GM23248 (cell line): Measurements from ENCODE around the gene MVB12B. TPM values are rescaled to one million over a fixed set of nuclear protein-coding genes. Genes with fewer than 3 reads are reported as not detected.

Experiments
- DNase-seq: peaks from one replicate; pipeline ENCODE4 v3.0.0-alpha.2; 2015
- H2AFZ ChIP-seq: fragments of 200-600 bp; sonication (generic); 2 replicates; pipeline ENCODE4 v1.6.1; 2016; ENCODE audit warnings: antibody characterized with exemption
- H3F3A ChIP-seq: fragments of 200-600 bp; sonication (generic); 2 replicates; pipeline ENCODE4 v1.6.1; 2016; ENCODE audit warnings: mild to moderate bottlenecking, antibody characterized with exemption, mixed run types; ENCODE audit not compliant: insufficient read depth
- H3K27ac ChIP-seq: fragments of 200-600 bp; sonication (generic); 2 replicates; pipeline ENCODE4 v1.5.1; 2016; ENCODE audit warnings: mild to moderate bottlenecking
- H3K27me3 ChIP-seq: fragments of 200-600 bp; sonication (generic); replicated peaks from 2 replicates; pipeline ENCODE4 v1.6.1; 2016; ENCODE audit warnings: mild to moderate bottlenecking; ENCODE audit not compliant: insufficient read depth
- H3K36me3 ChIP-seq: fragments of 200-600 bp; sonication (generic); 2 replicates; pipeline ENCODE4 v1.6.1; 2016; ENCODE audit warnings: low read depth, mild to moderate bottlenecking
- H3K4me1 ChIP-seq: fragments of 200-600 bp; sonication (generic); 2 replicates; pipeline ENCODE4 v1.6.1; 2016; ENCODE audit warnings: mild to moderate bottlenecking; ENCODE audit not compliant: insufficient read depth
- H3K4me2 ChIP-seq: fragments of 200-600 bp; sonication (generic); one replicate; pipeline ENCODE4 v1.6.1; 2016; ENCODE audit warnings: mild to moderate bottlenecking; ENCODE audit not compliant: unreplicated experiment
- H3K4me3 ChIP-seq: fragments of 200-600 bp; sonication (generic); 2 replicates; pipeline ENCODE4 v1.5.1; 2016; ENCODE audit warnings: mild to moderate bottlenecking
- H3K79me2 ChIP-seq: fragments of 200-600 bp; sonication (generic); 2 replicates; pipeline ENCODE4 v1.6.1; 2016; ENCODE audit warnings: mild to moderate bottlenecking; ENCODE audit not compliant: insufficient read depth
- H3K9ac ChIP-seq: fragments of 200-600 bp; sonication (generic); 2 replicates; pipeline ENCODE4 v1.6.1; 2016; ENCODE audit warnings: mild to moderate bottlenecking
- H3K9me2 ChIP-seq: fragments of 200-600 bp; sonication (generic); 2 replicates; pipeline ENCODE4 v1.6.1; 2016; ENCODE audit warnings: mixed run types, mild to moderate bottlenecking, moderate library complexity; ENCODE audit not compliant: insufficient read depth
- H3K9me3 ChIP-seq: fragments of 200-600 bp; sonication (generic); one replicate; pipeline ENCODE4 v1.6.1; 2017; ENCODE audit warnings: low read depth
- H4K20me1 ChIP-seq: fragments of 200-600 bp; sonication (generic); 2 replicates; pipeline ENCODE4 v1.6.0; 2016; ENCODE audit not compliant: insufficient read depth
- EZH2 ChIP-seq: fragments of 200-600 bp; sonication (generic); IDR thresholded peaks from 2 replicates; pipeline ENCODE4 v1.6.1; 2018; ENCODE audit warnings: antibody characterized with exemption, mild to moderate bottlenecking; ENCODE audit not compliant: insufficient read depth, poor library complexity, severe bottlenecking
- EZH2phosphoT487 ChIP-seq: fragments of 200-600 bp; sonication (generic); IDR thresholded peaks from 2 replicates; pipeline ENCODE4 v1.6.1; 2018; ENCODE audit warnings: antibody characterized with exemption, moderate library complexity, mild to moderate bottlenecking, low read depth; ENCODE audit not compliant: insufficient read depth
- WGBS, 2 experiments: methylation state at CpG; one replicate each; pipeline ENCODE4 v1.1.6; 2015 to 2017; ENCODE audit warnings: low lambda C conversion rate in 2 of 2, low coverage in 1 of 2; ENCODE audit errors: missing lambda C conversion rate in 2 of 2; 5-methylcytosine and 5-hydroxymethylcytosine counted together
- in situ Hi-C: fragments of 300-500 bp; cut with MboI; formaldehyde crosslinking; loops from 2 replicates; pipeline ENCODE4 v1.15.0; 2020
- polyA plus RNA-seq: library from polyadenylated mRNA; unstranded; fragments of >200 nt; fragmentation: Nextera tagmentation; extraction: Ambion mirVana; gene quantifications from 2 replicates; pipeline ENCODE4 v1.2.1, GENCODE V29; 2016
- total RNA-seq: library from RNA; depleted of rRNA; stranded (reverse); fragments of >200 nt; shearing (Covaris generic); gene quantifications from 2 replicates; pipeline ENCODE4 v1.2.3, GENCODE V29; 2014

MVB12B gene
- total and polyA plus RNA-seq, 2 experiments from 2014 or later = 2.4 to 5.5 TPM

DNA sequence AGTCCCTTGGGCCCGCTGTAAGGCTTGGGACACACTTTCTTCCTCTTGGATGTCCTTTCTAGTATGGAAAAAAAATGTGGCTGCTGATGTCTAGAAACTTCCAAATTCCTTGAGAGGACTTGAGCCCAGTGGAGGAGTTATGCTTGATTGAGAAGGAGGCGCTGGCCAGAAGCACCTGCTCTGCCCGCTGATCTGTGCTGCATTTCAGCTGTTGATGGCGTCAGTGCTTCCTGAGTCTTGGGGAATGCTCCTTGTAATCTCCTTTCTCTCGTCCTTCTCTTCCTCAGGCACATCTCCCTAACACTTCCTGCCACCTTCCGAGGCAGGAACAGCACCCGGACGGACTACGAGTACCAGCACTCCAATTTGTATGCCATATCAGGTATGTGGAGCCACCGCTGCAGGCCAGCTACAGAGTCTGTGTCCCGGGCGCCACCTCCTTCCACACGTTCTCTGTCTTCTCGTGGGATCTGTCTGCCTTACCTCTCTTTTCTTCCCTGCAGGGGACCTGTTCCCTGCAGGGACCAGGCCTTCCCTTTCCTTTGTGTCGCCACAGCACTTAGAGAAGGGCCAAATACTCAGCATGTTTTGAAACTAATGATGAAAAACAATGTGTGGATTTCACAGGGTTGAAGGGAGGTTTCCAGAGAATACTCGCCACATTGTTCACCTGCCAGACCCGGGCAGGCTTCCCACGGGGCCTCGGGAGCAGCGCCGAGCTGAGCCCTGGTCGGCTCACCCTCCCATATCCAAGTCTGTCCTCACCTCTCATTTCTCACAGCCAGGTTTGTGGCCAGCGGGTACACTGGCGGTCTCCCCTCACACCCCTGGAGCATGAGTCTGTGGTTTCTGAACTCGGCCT is 95.2 kb downstream of the MVB12B start:
- in situ Hi-C loops = no loop called here
- Histone ChIP-seq H3F3A (no peaks in the 10 kb centered on the region), H3K4me2 (no peak overlapping the region), H3K9me2 (no peaks in the 10 kb centered on the region), H3K27me3 (no peaks in the 10 kb centered on the region), H3K27ac (no peak overlapping the region), H3K9me3 (no peaks in the 10 kb centered on the region), H3K36me3 (no peaks in the 10 kb centered on the region), H3K79me2 (no peaks in the 10 kb centered on the region), H3K4me3 (no peak overlapping the region), H4K20me1 (no peaks in the 10 kb centered on the region), H3K4me1 (peaks cover 5% of the 10 kb centered on the region), H3K9ac (no peak overlapping the region), H2AFZ (no peak overlapping the region)
- DNase-seq = no peak
- no peak for TF ChIP-seq EZH2phosphoT487
- TF ChIP-seq EZH2 = no peak
- WGBS, 2 experiments = 91 to 92% methylated on average over 22 to 25 of the region's 25 CpGs

DNA sequence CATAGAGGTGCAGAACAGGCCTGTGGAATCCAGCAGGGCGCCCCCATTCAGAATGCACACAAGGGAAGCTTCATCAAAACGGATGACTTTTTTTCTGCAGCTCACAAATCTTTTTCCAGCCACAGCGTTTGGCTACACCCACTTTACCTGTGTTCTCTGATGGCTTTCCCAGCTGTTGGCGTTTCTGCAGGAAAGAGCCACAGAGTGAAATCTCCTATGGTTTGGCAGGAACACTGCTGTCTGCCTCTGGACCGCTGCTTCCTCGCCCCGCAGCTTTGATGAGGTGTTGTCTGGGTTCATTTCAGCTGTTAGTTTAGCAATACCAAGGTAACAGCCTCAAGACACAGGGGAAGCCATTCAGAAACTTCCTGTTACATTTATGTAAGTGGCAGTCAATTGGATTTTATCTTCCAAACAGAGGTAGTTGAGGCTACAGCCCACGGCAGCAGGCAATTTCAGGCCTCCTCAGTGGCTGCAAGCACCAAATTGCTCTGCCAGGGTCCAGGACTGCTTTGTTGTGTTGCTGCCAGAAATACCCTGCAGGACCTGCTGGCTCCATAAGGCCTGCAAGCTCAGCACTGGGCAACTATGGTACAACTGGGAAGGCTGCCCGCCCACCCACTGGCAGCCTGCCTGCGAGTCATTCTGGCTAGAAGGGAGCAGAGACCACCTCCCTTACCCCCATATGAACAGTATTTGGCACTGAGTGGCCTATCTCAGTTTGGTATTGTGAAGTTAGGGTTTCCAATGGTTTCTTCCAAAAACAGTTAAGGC is 96.7 kb downstream of the MVB12B start:
- Histone ChIP-seq H3K79me2 (no peaks in the 10 kb centered on the region), H3K4me1 (peaks cover 5% of the 10 kb centered on the region), H3K9me2 (no peaks in the 10 kb centered on the region), H3K27me3 (no peaks in the 10 kb centered on the region), H3K9me3 (no peaks in the 10 kb centered on the region), H4K20me1 (no peaks in the 10 kb centered on the region), H3K4me3 (no peak overlapping the region), H2AFZ (no peak overlapping the region), H3K27ac (no peak overlapping the region), H3K9ac (no peak overlapping the region), H3K36me3 (no peaks in the 10 kb centered on the region), H3F3A (no peaks in the 10 kb centered on the region), H3K4me2 (no peak overlapping the region)
- in situ Hi-C loops = no loop called here
- 93 to 98% methylated on average over 10 of the region's 10 CpGs for WGBS, 2 experiments
- DNase-seq = no peak
- TF ChIP-seq EZH2phosphoT487 (no peak), EZH2 (no peak)

DNA sequence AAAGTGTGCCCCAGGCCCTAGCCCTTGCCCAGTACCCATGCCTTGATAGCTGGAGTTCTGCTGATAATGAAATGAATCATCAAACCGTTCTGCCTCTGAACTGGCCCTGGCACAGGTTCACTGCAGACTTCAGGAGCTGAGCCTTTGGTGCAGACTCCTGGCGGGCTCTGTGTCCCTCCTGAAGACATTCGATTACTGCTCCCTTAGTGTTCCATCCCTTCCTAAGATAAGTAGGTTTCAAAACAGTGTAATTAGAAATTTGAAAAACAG is 97.2 kb downstream of the MVB12B start:
- H3F3A ChIP-seq = no peaks in the 10 kb centered on the region
- WGBS, 2 experiments = 89 to 92% methylated on average over 3 of the region's 3 CpGs

DNA sequence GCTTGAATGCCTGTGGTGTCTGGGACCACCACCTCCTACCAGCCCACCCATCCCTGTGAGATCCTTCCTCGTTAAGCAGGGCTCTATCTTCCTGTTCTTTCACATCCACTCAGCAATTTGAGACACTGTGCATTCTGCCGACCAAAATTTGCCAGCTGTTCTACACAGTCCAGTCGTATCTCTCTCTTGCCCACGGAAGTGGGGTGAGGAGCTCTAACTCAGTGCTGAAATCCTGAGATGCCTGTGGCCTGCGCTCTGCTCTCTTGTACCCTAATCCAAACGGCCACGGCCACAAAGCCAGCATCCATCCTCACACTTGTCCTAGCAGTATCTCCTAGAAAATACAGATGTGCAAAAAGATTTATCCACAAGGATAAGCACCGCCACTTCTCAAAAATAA is 97.9 kb downstream of the MVB12B start:
- no peaks in the 10 kb centered on the region for H3K27me3 ChIP-seq
- WGBS, 2 experiments = 88 to 92% methylated on average over 8 of the region's 8 CpGs
- no peaks in the 10 kb centered on the region for H3K9me3 ChIP-seq
- H3K36me3 ChIP-seq = no peaks in the 10 kb centered on the region
- no peaks in the 10 kb centered on the region for H4K20me1 ChIP-seq
- no peaks in the 10 kb centered on the region for H3K9me2 ChIP-seq
- H3K9ac ChIP-seq = no peak overlapping the region
- H3K27ac ChIP-seq = no peak overlapping the region
- no peaks in the 10 kb centered on the region for H3K79me2 ChIP-seq
- H3K4me1 ChIP-seq = peaks cover 5% of the 10 kb centered on the region
- no peaks in the 10 kb centered on the region for H3F3A ChIP-seq
- in situ Hi-C loops = no loop called here
- DNase-seq = no peak
- no peak overlapping the region for H3K4me3 ChIP-seq
- TF ChIP-seq EZH2phosphoT487 (no peak), EZH2 (no peak)
- no peak overlapping the region for H3K4me2 ChIP-seq
- no peak overlapping the region for H2AFZ ChIP-seq

More for the DNA sequence above, 97.2 kb downstream of the MVB12B start:
- no peak for DNase-seq
- Histone ChIP-seq H3K27me3 (no peaks in the 10 kb centered on the region), H3K9me3 (no peaks in the 10 kb centered on the region), H3K9me2 (no peaks in the 10 kb centered on the region), H3K4me2 (no peak overlapping the region), H3K9ac (no peak overlapping the region), H4K20me1 (no peaks in the 10 kb centered on the region), H2AFZ (no peak overlapping the region), H3K27ac (no peak overlapping the region), H3K36me3 (no peaks in the 10 kb centered on the region), H3K79me2 (no peaks in the 10 kb centered on the region), H3K4me1 (peaks cover 5% of the 10 kb centered on the region), H3K4me3 (no peak overlapping the region)
- in situ Hi-C loops = no loop called here
- TF ChIP-seq EZH2 = no peak
- TF ChIP-seq EZH2phosphoT487 = no peak
